NCI-H1092 treated with DMSO at 0.1 percent for 48 hours (cell line): Measurements from ENCODE around the gene TMEM161A.
A peak's percentile ranks its signal among the peaks of the same experiment; 100 is the strongest.
"Not testable (repeated sequence)": the region's sequence is repeated elsewhere in the genome, so short reads cannot be mapped to it uniquely, and the experiment has no call there.

Source experiments
- DNase-seq: peaks from one replicate; lab custom pipeline; 2025; lab: John Stamatoyannopoulos, UW

Gene TMEM161A

DNA sequence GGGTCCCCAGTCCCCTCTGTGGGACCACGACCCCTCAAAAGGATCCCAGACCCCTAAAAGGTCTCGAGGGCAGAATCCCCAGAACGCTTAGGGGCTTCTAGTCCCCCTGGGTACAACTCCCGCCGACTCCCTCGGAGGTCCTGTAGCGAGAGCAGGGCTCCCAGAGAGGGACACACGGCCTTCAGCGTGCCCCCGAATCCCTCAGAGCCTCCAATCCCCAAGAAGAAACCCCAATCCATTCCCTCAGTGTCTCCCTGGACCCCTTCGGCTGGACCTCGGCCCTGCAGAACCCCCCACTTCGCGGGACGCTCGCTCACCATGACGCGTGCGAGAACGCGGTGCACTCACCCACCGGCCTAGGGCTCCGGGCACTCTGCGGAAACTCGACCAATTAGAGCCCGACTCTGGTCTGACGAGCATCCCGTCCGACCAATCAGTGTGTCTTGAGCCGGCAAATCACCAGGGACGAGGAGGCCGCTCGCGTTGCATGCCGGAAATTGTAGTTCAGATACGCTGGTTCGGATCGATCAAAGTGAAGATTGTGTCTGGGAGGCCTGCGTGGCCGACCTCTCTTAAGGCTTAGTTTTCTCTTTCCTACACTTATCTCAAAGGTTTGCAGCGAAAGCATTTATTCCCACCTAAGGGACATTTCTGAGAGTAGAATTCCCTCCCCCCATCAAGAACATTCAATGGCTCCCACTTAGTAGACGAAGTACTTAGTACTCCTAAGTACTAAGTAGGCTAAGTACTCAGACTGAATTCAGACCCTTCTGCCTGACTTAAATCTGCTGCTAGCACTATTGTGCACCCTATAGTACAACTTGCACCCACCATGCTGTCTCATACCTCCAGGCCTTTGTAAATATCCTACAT lies at the start of gene TMEM161A:
Gene TMEM161A, minus strand, starts transcription at position 370 of the 873 bp plus-strand sequence. Its CDS starts 50 bp downstream, at position 320.
- DNase-seq, result peak; percentile 95

DNA sequence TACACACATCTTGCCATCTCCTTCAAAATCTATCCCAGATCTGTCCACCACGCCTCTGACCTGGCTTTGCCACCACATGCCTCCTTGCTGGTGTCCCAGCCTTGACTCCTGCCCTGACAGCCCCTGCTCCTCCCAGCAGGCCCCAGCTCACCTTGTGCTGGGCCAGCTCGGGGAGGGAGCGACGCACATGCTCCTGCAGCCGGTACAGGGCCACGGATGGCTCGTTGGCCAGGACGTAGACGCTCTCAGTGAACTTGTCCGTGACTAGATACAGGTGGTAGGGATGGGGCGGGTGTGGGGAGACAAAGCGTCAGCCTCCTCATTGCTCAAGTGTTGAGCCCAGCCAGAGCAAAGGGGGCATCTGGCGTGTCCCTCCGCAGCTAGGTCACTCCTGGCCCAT lies 48.5 kb upstream of the TMEM161A start:
- DNase-seq, result no peak

- DNase-seq, result no peak
These were observed 47.8 kb upstream of the TMEM161A start for GRCh38 chr19:19185853-19186740.

GRCh38 chr19:19181488-19181998 lies 43.3 kb upstream of the TMEM161A start:
- no peak for DNase-seq

GRCh38 chr19:19179548-19180441 lies 41.5 kb upstream of the TMEM161A start:
- DNase-seq, result no peak

GRCh38 chr19:19176950-19177349 lies 38.7 kb upstream of the TMEM161A start:
- no peak for DNase-seq

DNA sequence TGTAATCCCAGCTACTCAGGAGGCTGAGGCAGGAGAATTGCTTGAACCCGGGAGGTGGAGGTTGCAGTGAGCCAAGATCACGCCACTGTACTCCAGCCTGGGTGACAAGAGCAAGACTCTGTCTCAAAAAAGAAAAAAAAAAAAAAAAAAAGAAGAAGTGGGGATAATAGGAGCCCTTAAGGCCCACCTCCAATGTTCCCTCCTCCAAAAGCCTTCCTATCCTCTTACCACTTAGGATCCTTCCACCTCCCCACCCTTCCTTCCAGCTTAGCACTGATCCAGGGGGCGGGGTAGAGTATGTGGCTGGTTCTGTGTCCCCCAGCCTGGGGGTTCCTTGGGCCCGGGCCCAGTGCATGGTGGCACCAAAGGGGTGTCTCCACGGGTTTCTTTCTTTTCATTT lies 35.0 kb upstream of the TMEM161A start:
- not testable (repeated sequence) for DNase-seq

- no peak for DNase-seq
These were observed 33.7 kb upstream of the TMEM161A start for GRCh38 chr19:19171821-19172532.

DNA sequence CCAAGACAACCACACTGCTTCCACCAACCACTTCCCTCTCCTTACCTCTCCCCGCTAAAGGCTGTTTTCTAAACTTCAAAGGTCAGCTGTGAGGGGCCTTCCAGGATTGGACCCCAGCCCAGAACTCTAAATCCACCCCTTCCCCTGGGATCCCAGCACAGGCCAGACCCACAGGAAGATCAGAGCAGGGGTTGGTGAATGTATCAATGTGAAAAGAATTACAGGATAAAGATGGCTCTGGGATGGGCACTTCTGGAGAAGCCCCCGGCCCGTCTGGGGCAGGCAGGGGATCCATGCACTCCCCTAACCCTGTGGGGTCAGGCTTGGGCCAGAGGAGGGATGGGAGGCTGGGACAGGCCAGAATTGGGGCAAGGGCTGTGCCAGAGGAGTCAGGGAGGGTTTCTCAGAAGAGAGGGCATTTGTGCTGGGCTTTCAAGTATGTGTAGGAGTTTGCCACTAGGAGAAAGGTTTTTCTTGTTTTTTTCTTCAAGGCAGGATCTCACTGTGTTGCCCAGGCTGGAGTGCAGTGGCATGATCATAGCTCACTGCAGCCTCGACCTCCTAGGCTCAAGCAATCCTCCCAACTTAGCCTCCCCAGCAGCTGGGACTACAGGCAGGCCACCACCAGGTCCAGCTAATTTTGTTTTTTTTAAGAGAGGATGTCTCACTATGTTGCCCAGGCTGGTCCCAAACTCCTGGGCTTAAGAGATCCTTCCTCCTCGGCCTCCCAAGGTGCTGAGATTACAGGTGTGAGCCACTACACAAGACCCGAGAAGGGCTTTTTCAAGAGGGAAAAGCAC lies 32.8 kb upstream of the TMEM161A start:
- no peak for DNase-seq

DNA sequence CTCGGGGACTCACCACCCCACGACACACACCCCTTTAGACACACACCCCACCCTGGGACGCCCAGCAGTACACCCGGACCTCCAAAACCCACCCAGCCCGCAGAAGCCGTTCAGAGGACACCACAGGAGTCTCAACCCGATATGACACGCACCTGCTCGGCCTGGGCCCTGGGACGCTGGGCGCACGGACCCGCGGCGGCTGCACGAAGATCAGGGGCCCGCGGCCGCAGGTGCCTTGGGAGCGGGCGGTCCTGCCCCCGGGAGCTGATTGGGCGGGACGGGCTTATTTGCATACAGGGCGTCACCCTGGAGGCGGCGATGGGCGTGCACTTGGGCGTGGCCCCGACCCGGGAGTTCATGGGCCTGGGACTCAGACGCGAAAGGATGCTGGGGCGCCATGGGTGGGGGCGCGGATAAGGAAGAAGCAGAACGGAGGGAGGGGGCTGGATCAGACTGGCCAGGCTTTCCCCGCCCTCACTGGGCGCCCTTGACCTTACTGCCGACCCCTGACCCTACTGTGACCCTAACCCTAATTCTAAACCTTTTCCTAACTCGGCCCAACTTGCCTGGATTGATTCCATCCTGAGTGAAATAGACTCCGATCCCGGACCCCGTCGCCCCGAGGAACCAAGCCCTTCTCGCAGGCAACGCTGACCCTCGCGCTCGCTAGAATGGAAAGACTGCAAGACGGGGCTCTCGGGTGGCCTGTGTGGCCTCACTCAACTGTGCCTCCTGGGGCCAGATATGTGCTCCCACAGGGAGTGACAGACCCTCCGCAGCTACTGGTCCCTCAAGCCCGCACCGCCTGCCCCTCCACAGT lies 32.0 kb upstream of the TMEM161A start, which contains the start of gene MEF2B:
Gene MEF2B, minus strand, starts transcription at position 211 of the 820 bp plus-strand sequence. CDS start 19,528 bp downstream, outside the sequence.
- DNase-seq, result peak; percentile 33

DNA sequence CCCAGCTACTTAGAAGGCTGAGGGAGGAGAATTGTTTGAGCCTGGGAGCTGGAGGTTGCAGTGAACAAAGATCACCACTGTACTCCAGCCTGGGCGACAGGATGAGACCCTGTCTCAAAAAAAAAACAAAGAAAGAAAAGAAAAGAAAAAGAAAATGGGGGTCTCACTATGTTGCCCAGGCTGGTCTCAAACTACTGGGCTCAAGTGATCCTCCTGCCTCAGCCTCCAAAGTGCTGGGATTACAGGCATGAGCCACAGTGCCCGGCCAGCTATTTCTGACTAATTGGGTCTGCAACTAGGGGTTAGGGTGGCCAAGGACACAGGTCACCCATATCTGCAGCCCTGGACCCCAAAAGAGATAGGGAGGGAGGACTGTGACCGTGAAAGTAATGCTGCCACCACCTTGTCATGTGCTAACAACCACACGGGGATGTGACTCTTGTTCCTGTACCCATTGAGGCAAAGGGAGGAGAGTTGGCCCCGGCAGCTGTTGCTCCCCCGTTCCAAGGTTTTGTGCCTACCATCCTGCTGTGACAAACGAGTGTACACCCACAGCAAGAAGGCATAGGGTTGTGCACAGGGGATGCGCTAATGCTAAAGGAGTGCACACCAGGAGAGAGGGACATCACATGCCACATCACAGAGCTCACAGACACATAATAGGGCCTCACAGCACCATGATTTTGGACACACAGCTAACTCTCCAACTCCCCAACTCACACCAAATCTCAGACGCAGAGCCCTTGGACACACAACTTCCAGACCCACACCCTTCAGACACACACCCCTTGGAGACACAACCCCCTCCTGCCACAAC lies 31.2 kb upstream of the TMEM161A start:
- no peak for DNase-seq

GRCh38 chr19:19167612-19168011 lies 29.3 kb upstream of the TMEM161A start:
- DNase-seq, result no peak

DNA sequence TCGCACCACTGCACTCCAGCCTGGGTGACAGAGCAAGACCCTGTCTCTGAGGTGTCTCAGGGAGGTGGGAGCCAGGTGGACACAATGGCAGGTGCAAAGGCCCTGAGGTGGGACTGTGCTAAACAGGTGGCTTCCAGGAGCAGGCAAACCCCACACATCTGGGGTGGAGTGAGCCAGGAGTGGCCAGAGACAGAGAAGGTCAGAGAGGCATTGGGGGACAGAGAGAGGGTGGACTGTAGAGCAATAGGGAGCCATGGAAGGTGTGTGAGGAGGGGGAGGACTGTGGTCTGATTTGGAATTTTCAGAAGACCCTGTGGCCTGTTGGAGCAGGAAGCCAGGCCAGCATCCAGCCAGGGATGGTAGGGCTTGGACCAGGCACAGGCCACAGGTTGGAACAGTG lies 27.1 kb upstream of the TMEM161A start:
- no peak for DNase-seq

GRCh38 chr19:19162495-19162894 lies 24.2 kb upstream of the TMEM161A start:
- no peak for DNase-seq

GRCh38 chr19:19160461-19161035 lies 22.3 kb upstream of the TMEM161A start:
- DNase-seq, result no peak

DNA sequence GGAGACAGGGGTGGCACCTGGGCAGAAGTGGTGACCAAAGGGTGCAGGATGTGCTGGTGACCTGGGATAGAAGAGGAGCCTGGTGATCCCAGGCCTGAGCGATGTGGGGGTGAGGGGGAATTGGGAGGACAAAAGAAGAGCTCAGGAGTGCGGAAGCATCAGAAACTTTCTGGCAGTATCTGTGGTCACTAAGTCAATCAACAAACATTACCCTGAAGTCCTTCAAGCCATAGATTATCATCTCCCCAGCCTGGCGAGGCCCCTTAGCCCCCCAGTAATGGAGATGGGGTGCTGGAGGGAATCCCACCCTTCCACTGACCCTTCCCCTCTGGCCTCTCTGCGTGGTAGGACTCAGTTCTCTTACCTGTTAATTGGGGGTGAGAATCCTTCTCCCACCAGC lies 21.3 kb upstream of the TMEM161A start:
- no peak for DNase-seq

- no peak for DNase-seq
These were observed 19.5 kb upstream of the TMEM161A start for GRCh38 chr19:19157808-19158207.
